PC-9 (cell line): ENCODE measurements around the gene ADGRL3. TPM values are rescaled to one million over a fixed set of nuclear protein-coding genes. Genes with fewer than 3 reads are reported as not detected.

Experiments
- BruUV-seq: library from RNA; stranded (reverse); fragments of 400-500 nt; replicated peaks from 2 replicates; lab custom pipeline; 2021; lab: Mats Ljungman, UMichigan
- CTCF ChIA-PET: fragments of 300-600 bp; sonication (Branson Sonifier 250); formaldehyde crosslinking; loops from one replicate; lab custom pipeline; 2022; ENCODE audit warnings: antibody characterized with exemption; lab: Charles Lee
- POLR2A ChIA-PET: fragments of 300-600 bp; sonication (Branson Sonifier 250); formaldehyde crosslinking; loops from one replicate; lab custom pipeline; 2022; ENCODE audit warnings: antibody characterized with exemption; ENCODE audit not compliant: unreplicated experiment; lab: Charles Lee
- DNase-seq, 2 experiments: peaks; one replicate each; pipeline versions ENCODE4 v3.0.0 to v3.0.0-alpha.2; 2015 to 2022; ENCODE audit warnings: mixed read lengths in 1 of 2
- H2AFZ ChIP-seq: fragments of 200-600 bp; sonication (generic); 2 replicates; pipeline ENCODE4 v1.8.1; 2017; ENCODE audit warnings: antibody characterized with exemption
- H3F3A ChIP-seq: fragments of 200-600 bp; sonication (generic); 2 replicates; pipeline ENCODE4 v1.8.1; 2017; ENCODE audit warnings: antibody characterized with exemption, mild to moderate bottlenecking, low read depth; ENCODE audit not compliant: insufficient read depth
- H3K27ac ChIP-seq: fragments of 200-600 bp; sonication (generic); 2 replicates; pipeline ENCODE4 v1.6.1; 2016; ENCODE audit warnings: mixed run types
- H3K27me3 ChIP-seq: fragments of 200-600 bp; sonication (generic); 2 replicates; pipeline ENCODE4 v1.6.1; 2016; ENCODE audit warnings: low read depth, mixed run types; ENCODE audit not compliant: insufficient read depth
- H3K36me3 ChIP-seq: fragments of 200-600 bp; sonication (generic); 2 replicates; pipeline ENCODE4 v1.6.1; 2016; ENCODE audit warnings: low read depth, mixed run types
- H3K4me1 ChIP-seq: fragments of 200-600 bp; sonication (generic); replicated peaks from 2 replicates; pipeline ENCODE4 v1.6.1; 2016; ENCODE audit warnings: mixed run types; ENCODE audit not compliant: insufficient read depth
- H3K4me2 ChIP-seq: fragments of 200-600 bp; sonication (generic); 2 replicates; pipeline ENCODE4 v1.6.1; 2017; ENCODE audit warnings: mixed run types
- H3K4me3 ChIP-seq: fragments of 200-600 bp; sonication (generic); 2 replicates; pipeline ENCODE4 v1.6.1; 2016; ENCODE audit warnings: mixed run types
- H3K79me2 ChIP-seq: fragments of 200-600 bp; sonication (generic); 2 replicates; pipeline ENCODE4 v1.6.1; 2017; ENCODE audit warnings: low read depth, mixed run types
- H3K9me2 ChIP-seq: fragments of 200-600 bp; sonication (generic); 2 replicates; pipeline ENCODE4 v1.8.1; 2017; ENCODE audit warnings: mild to moderate bottlenecking; ENCODE audit not compliant: insufficient read depth
- H3K9me3 ChIP-seq: fragments of 200-600 bp; sonication (generic); 2 replicates; pipeline ENCODE4 v1.8.1; 2016; ENCODE audit warnings: low read depth; ENCODE audit not compliant: insufficient read depth
- H4K20me1 ChIP-seq: fragments of 200-600 bp; sonication (generic); 2 replicates; pipeline ENCODE4 v1.8.1; 2017; ENCODE audit not compliant: insufficient read depth
- CTCF ChIP-seq: fragments of 200-600 bp; sonication (generic); conservative IDR thresholded peaks from 2 replicates; pipeline ENCODE4 v1.6.1; 2017; ENCODE audit warnings: mixed run types, antibody characterized with exemption, mild to moderate bottlenecking, moderate library complexity
- EZH2 ChIP-seq: fragments of 200-600 bp; sonication (generic); IDR thresholded peaks from 2 replicates; pipeline ENCODE4 v1.8.0; 2017; ENCODE audit warnings: antibody characterized with exemption, low read depth
- intact Hi-C: fragments of 100-400 bp; cut with micrococcal nuclease; formaldehyde crosslinking; loops from one replicate; pipeline ENCODE4 v1.10.0; 2022; ENCODE audit not compliant: unreplicated experiment
- total RNA-seq: library from RNA; stranded (reverse); gene quantifications from 2 replicates; pipeline ENCODE4 v1.2.3, GENCODE V29; 2021

ADGRL3 gene
- total RNA-seq, 1 experiment from 2014 or later = 1.6 TPM

GRCh38 chr4:62080431-62080830, 880.3 kb downstream of the ADGRL3 start:
- H3K4me2 ChIP-seq = no peak overlapping the region
- H3K4me3 ChIP-seq = no peak overlapping the region
- no peaks in the 10 kb centered on the region for H3F3A ChIP-seq
- no peaks in the 10 kb centered on the region for H3K36me3 ChIP-seq
- no peaks in the 10 kb centered on the region for H4K20me1 ChIP-seq
- TF ChIP-seq EZH2 (no peak), CTCF (no peak)
- H3K9me3 ChIP-seq = no peaks in the 10 kb centered on the region
- CTCF ChIA-PET = no interaction called here
- H3K27me3 ChIP-seq = no peaks in the 10 kb centered on the region
- no peaks in the 10 kb centered on the region for H3K79me2 ChIP-seq
- no peak for DNase-seq
- no TSS peak for BruUV-seq
- H2AFZ ChIP-seq = no peak overlapping the region
- no peak overlapping the region for H3K27ac ChIP-seq
- H3K4me1 ChIP-seq = no peaks in the 10 kb centered on the region
- POLR2A ChIA-PET = no interaction called here
- intact Hi-C loops = no loop called here
- no peaks in the 10 kb centered on the region for H3K9me2 ChIP-seq

GRCh38 chr4:62087706-62088105, 887.6 kb downstream of the ADGRL3 start:
- Histone ChIP-seq H3K36me3 (no peaks in the 10 kb centered on the region), H3K9me2 (no peaks in the 10 kb centered on the region), H3F3A (no peaks in the 10 kb centered on the region), H2AFZ (no peak overlapping the region), H3K79me2 (no peaks in the 10 kb centered on the region), H3K27ac (no peak overlapping the region), H3K9me3 (no peaks in the 10 kb centered on the region), H3K4me1 (no peaks in the 10 kb centered on the region), H3K4me3 (no peak overlapping the region), H3K4me2 (no peak overlapping the region), H4K20me1 (no peaks in the 10 kb centered on the region), H3K27me3 (no peaks in the 10 kb centered on the region)
- BruUV-seq = no TSS peak
- intact Hi-C loops = no loop called here
- DNase-seq = no peak
- no peak for TF ChIP-seq EZH2
- TF ChIP-seq CTCF = no peak
- ChIA-PET POLR2A (no interaction called here), CTCF (no interaction called here)

- ChIA-PET CTCF (no interaction called here), POLR2A (no interaction called here)
- TF ChIP-seq EZH2 (no peak), CTCF (no peak)
- H4K20me1 ChIP-seq = no peaks in the 10 kb centered on the region
- H3K27me3 ChIP-seq = no peaks in the 10 kb centered on the region
- H2AFZ ChIP-seq = no peak overlapping the region
- intact Hi-C loops = no loop called here
- no peak overlapping the region for H3K4me2 ChIP-seq
- H3K79me2 ChIP-seq = no peaks in the 10 kb centered on the region
- no peak overlapping the region for H3K4me3 ChIP-seq
- BruUV-seq = no TSS peak
- H3K27ac ChIP-seq = no peak overlapping the region
- no peaks in the 10 kb centered on the region for H3K9me2 ChIP-seq
- H3K9me3 ChIP-seq = no peaks in the 10 kb centered on the region
- no peak for DNase-seq
- H3F3A ChIP-seq = no peaks in the 10 kb centered on the region
- no peaks in the 10 kb centered on the region for H3K4me1 ChIP-seq
- H3K36me3 ChIP-seq = no peaks in the 10 kb centered on the region
Observed at GRCh38 chr4:62093735-62094134, 893.6 kb downstream of the ADGRL3 start.
